CD4-positive, alpha-beta T cell treated with Interleukin-12 subunit alpha and Interleukin-12 subunit beta, for 1 hour (primary cell): ENCODE data around the gene RBM20.
A peak's percentile ranks its signal among the peaks of the same experiment; 100 is the strongest.
"Not testable (repeated sequence)": the region's sequence is repeated elsewhere in the genome, so short reads cannot be mapped to it uniquely, and the experiment has no call there.

ENCODE experiments used
- DNase-seq: peaks from one replicate; pipeline ENCODE4 v3.0.0-alpha.2; 2020

RBM20 gene

GRCh38 chr10:110649347-110650264, 5.5 kb downstream of the RBM20 start:
- no peak for DNase-seq

- no peak for DNase-seq
Observed at GRCh38 chr10:110650265-110650668, 6.1 kb downstream of the RBM20 start.

- DNase-seq: no peak
Observed at GRCh38 chr10:110651044-110651958, 7.2 kb downstream of the RBM20 start.

- no peak for DNase-seq
Observed at GRCh38 chr10:110652475-110653118, 8.5 kb downstream of the RBM20 start.

GRCh38 chr10:110655320-110655719, 11.2 kb downstream of the RBM20 start:
- DNase-seq: no peak

- DNase-seq: no peak
Observed at GRCh38 chr10:110656612-110657011, 12.5 kb downstream of the RBM20 start.

GRCh38 chr10:110657973-110658691, 14.0 kb downstream of the RBM20 start:
- DNase-seq: no peak

- no peak for DNase-seq
Observed at GRCh38 chr10:110659558-110659957, 15.4 kb downstream of the RBM20 start.

GRCh38 chr10:110660289-110660688, 16.2 kb downstream of the RBM20 start:
- not testable (repeated sequence) for DNase-seq

- DNase-seq: no peak
Observed at GRCh38 chr10:110661292-110661691, 17.2 kb downstream of the RBM20 start.

GRCh38 chr10:110664483-110665420, 20.6 kb downstream of the RBM20 start:
- no peak for DNase-seq

GRCh38 chr10:110666259-110666658, 22.1 kb downstream of the RBM20 start:
- DNase-seq: not testable (repeated sequence)

- DNase-seq: no peak
Observed at GRCh38 chr10:110666673-110667072, 22.5 kb downstream of the RBM20 start.

- DNase-seq: no peak
Observed at GRCh38 chr10:110667620-110668343, 23.6 kb downstream of the RBM20 start.

GRCh38 chr10:110668443-110668842, 24.3 kb downstream of the RBM20 start:
- DNase-seq: no peak

- DNase-seq: no peak
Observed at GRCh38 chr10:110670335-110670734, 26.2 kb downstream of the RBM20 start.

GRCh38 chr10:110671788-110672579, 27.8 kb downstream of the RBM20 start:
- DNase-seq: peak; percentile 62

- no peak for DNase-seq
Observed at GRCh38 chr10:110672580-110672919, 28.4 kb downstream of the RBM20 start.

- DNase-seq: no peak
Observed at GRCh38 chr10:110676016-110676415, 31.9 kb downstream of the RBM20 start.
